Lung (tissue), 12 donors: ENCODE measurements around the gene ZNF638. TPM values are rescaled to one million over a fixed set of nuclear protein-coding genes. Genes with fewer than 3 reads are reported as not detected.

ENCODE experiments used
- ATAC-seq: fragments of 200-7000 bp; cut with Tn5 transposase; one replicate; pipeline ENCODE4 v1.9.1; 2020; ENCODE audit warnings: moderate number of reproducible peaks; ENCODE audit not compliant: insufficient read depth, low FRiP score
- DNase-seq, 3 donors: peaks; one replicate each; pipeline ENCODE4 v3.0.0-alpha.2; 2013 to 2017
- H3K27ac ChIP-seq, 2 donors: one replicate each; pipeline ENCODE4 v1.5.1; 2013; ENCODE audit warnings: mild to moderate bottlenecking in 2 of 2, moderate library complexity in 2 of 2, control low read depth in 1 of 2, inconsistent platforms in 1 of 2, low read depth in 1 of 2, low read length in 1 of 2
- H3K27me3 ChIP-seq, 3 donors: one replicate each; pipeline ENCODE4 v1.5.1; 2013; ENCODE audit warnings: low read length in 2 of 3; ENCODE audit not compliant: control insufficient read depth in 3 of 3, insufficient read depth in 3 of 3
- H3K36me3 ChIP-seq, 4 donors: one replicate each; pipeline ENCODE4 v1.5.1; 2013; ENCODE audit warnings: low read length in 4 of 4, mild to moderate bottlenecking in 1 of 4, moderate library complexity in 1 of 4; ENCODE audit not compliant: control insufficient read depth in 4 of 4, insufficient read depth in 4 of 4
- H3K4me1 ChIP-seq, 5 donors: one replicate each; pipeline ENCODE4 v1.5.1; 2013; ENCODE audit warnings: low read length in 5 of 5, mild to moderate bottlenecking in 2 of 5, moderate library complexity in 1 of 5; ENCODE audit not compliant: control insufficient read depth in 5 of 5, insufficient read depth in 5 of 5
- H3K4me3 ChIP-seq: one replicate; pipeline ENCODE4 v1.5.1; 2013; ENCODE audit warnings: mild to moderate bottlenecking, control low read depth, moderate library complexity
- H3K9ac ChIP-seq, 2 donors: one replicate each; pipeline ENCODE4 v1.5.1; 2013; ENCODE audit warnings: low read length in 2 of 2, control low read depth in 1 of 2; ENCODE audit not compliant: insufficient read depth in 1 of 2
- H3K9me3 ChIP-seq, 4 donors: one replicate each; pipeline ENCODE4 v1.5.1; 2013; ENCODE audit warnings: low read length in 3 of 4, mild to moderate bottlenecking in 1 of 4, moderate library complexity in 1 of 4; ENCODE audit not compliant: control insufficient read depth in 4 of 4, insufficient read depth in 3 of 4
- CTCF ChIP-seq: IDR thresholded peaks from 2 replicates; pipeline ENCODE4 v1.5.1; 2012; ENCODE audit warnings: mild to moderate bottlenecking; ENCODE audit errors: control extremely low read depth, extremely low read depth
- WGBS, 2 donors: extraction: QIAGEN DNeasy Blood & Tissue Kit; methylation state at CpG; one replicate each; pipeline ENCODE4 v1.1.7; 2013; 5-methylcytosine and 5-hydroxymethylcytosine counted together
- polyA plus RNA-seq, 2 donors: library from polyadenylated mRNA; stranded (reverse); fragments of 200-250 nt; gene quantifications; one replicate each; pipeline ENCODE4 v1.2.1, GENCODE V29; 2013
- total RNA-seq, 2 donors: library from RNA; depleted of rRNA in 1 of 2; stranded (reverse); fragments of >200 nt in 1 of 2; gene quantifications; one replicate each; pipeline ENCODE4 v1.2.1, GENCODE V29; 2014 to 2021
- donor health status: control.
- donor health status: control.
- donor health status: Bipolar disorder and iron deficiency.
- donor health status: healthy.
- donor health status: DM: yes; HTN: yes; CAD: no.

The ZNF638 gene
- total and polyA plus RNA-seq, 4 donors, result 45.1 to 371 (median 105) TPM

- ATAC-seq (no peak), DNase-seq (no peak)
- H3K4me1 ChIP-seq, result peaks cover 0 to 3% (median 1%) of the 10 kb centered on the region in 5 donors
- H3K4me3 ChIP-seq, result no peak overlapping the region
- no peaks in the 10 kb centered on the region for H3K9me3 ChIP-seq
- no peak overlapping the region for H3K27ac ChIP-seq
- no peaks in the 10 kb centered on the region for H3K27me3 ChIP-seq
- H3K9ac ChIP-seq, result no peak overlapping the region
- no peak for TF ChIP-seq CTCF
- 57 to 72% methylated on average over 1 of the region's 1 CpG for WGBS, 2 donors
- peaks cover 0 to 19% (median 10%) of the 10 kb centered on the region in 4 donors for H3K36me3 ChIP-seq
These were observed 88.4 kb downstream of the ZNF638 start for GRCh38 chr2:71419976-71420375.

DNA sequence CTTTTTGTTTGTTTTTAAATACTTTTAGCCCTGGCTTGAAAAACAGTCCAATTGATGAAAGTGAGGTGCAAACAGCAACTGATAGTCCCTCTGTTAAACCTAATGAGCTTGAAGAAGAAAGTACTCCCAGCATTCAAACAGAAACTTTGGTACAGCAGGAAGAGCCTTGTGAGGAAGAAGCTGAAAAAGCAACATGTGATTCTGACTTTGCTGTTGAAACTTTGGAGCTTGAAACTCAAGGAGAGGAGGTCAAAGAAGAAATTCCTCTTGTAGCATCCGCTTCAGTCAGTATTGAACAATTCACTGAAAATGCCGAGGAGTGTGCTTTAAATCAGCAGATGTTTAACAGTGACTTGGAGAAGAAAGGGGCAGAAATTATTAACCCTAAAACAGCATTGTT lies 91.2 kb downstream of the ZNF638 start:
- TF ChIP-seq CTCF, result no peak
- Histone ChIP-seq H3K36me3 (peaks cover 3 to 34% (median 16%) of the 10 kb centered on the region in 4 donors), H3K4me3 (no peak overlapping the region), H3K27ac (peak overlapping the region in 1 of 2 donors; percentile 21), H3K9ac (no peak overlapping the region), H3K9me3 (no peaks in the 10 kb centered on the region), H3K27me3 (no peaks in the 10 kb centered on the region), H3K4me1 (peaks cover 0 to 1% (median 0%) of the 10 kb centered on the region in 5 donors)
- DNase-seq (no peak), ATAC-seq (no peak)
- 72 to 89% methylated on average over 2 of the region's 2 CpGs for WGBS, 2 donors

GRCh38 chr2:71423817-71424420 lies 92.3 kb downstream of the ZNF638 start:
- H3K4me3 ChIP-seq, result no peak overlapping the region
- H3K9ac ChIP-seq, result no peak overlapping the region
- H3K4me1 ChIP-seq, result peaks cover 0 to 1% (median 0%) of the 10 kb centered on the region in 5 donors
- DNase-seq (peak in 2 of 3 donors; percentile 7 to 32), ATAC-seq (no peak)
- no peaks in the 10 kb centered on the region for H3K27me3 ChIP-seq
- no peak for TF ChIP-seq CTCF
- peak overlapping the region in 1 of 2 donors; percentile 23 for H3K27ac ChIP-seq
- peaks cover 4 to 45% (median 16%) of the 10 kb centered on the region in 4 donors for H3K36me3 ChIP-seq
- WGBS, 2 donors, result 68 to 84% methylated on average over 3 of the region's 3 CpGs
- H3K9me3 ChIP-seq, result no peaks in the 10 kb centered on the region

DNA sequence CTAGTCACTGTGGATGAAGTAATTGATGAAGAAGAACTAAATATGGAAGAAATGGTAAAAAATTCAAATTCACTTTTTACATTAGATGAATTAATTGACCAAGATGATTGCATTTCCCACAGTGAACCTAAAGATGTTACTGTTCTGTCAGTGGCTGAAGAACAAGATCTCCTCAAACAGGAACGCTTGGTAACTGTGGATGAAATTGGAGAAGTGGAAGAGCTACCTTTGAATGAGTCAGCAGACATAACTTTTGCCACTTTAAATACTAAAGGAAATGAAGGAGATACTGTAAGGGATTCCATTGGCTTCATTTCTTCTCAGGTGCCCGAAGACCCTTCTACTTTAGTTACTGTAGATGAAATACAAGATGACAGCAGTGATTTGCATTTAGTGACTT lies 95.1 kb downstream of the ZNF638 start:
- no peaks in the 10 kb centered on the region for H3K4me1 ChIP-seq
- ATAC-seq, result no peak
- H3K9ac ChIP-seq, result no peak overlapping the region
- no peak overlapping the region for H3K27ac ChIP-seq
- H3K27me3 ChIP-seq, result no peaks in the 10 kb centered on the region
- WGBS, 2 donors, result 72 to 90% methylated on average over 2 of the region's 2 CpGs
- DNase-seq, result no peak
- TF ChIP-seq CTCF, result no peak
- H3K4me3 ChIP-seq, result no peak overlapping the region
- H3K9me3 ChIP-seq, result no peaks in the 10 kb centered on the region
- H3K36me3 ChIP-seq, result peaks cover 4 to 55% (median 23%) of the 10 kb centered on the region in 4 donors
